GM18873 (cell line): ENCODE measurements around the gene SCN5A.

ENCODE experiments used
- ATAC-seq: cut with Tn5 transposase; IDR thresholded peaks from one replicate; pipeline ENCODE4 v1.9.1; 2021; ENCODE audit warnings: mild to moderate bottlenecking, moderate library complexity, moderate number of reproducible peaks; ENCODE audit not compliant: unreplicated experiment, low FRiP score

SCN5A gene

GRCh38 chr3:38648024-38648658 is 1.3 kb downstream of the SCN5A start:
- no peak for ATAC-seq

GRCh38 chr3:38647217-38647970 is 2.1 kb downstream of the SCN5A start:
- ATAC-seq, result no peak

GRCh38 chr3:38646630-38647029 is 2.9 kb downstream of the SCN5A start:
- no peak for ATAC-seq

GRCh38 chr3:38646062-38646461 is 3.4 kb downstream of the SCN5A start:
- ATAC-seq, result no peak

- no peak for ATAC-seq
Measured at GRCh38 chr3:38645601-38646000, 3.9 kb downstream of the SCN5A start.

- no peak for ATAC-seq
Measured at GRCh38 chr3:38645076-38645475, 4.4 kb downstream of the SCN5A start.

- no peak for ATAC-seq
Measured at GRCh38 chr3:38644662-38645053, 4.8 kb downstream of the SCN5A start.

GRCh38 chr3:38644016-38644661 is 5.3 kb downstream of the SCN5A start:
- no peak for ATAC-seq

GRCh38 chr3:38643592-38643991 is 5.9 kb downstream of the SCN5A start:
- ATAC-seq, result no peak

- ATAC-seq, result no peak
Measured at GRCh38 chr3:38643090-38643489, 6.4 kb downstream of the SCN5A start.

- ATAC-seq, result no peak
Measured at GRCh38 chr3:38641461-38642110, 7.9 kb downstream of the SCN5A start.

- ATAC-seq, result no peak
Measured at GRCh38 chr3:38640661-38641452, 8.6 kb downstream of the SCN5A start.

- ATAC-seq, result no peak
Measured at GRCh38 chr3:38638354-38638753, 11.1 kb downstream of the SCN5A start.

- ATAC-seq, result no peak
Measured at GRCh38 chr3:38637906-38638305, 11.6 kb downstream of the SCN5A start.

GRCh38 chr3:38636881-38637280 is 12.6 kb downstream of the SCN5A start:
- ATAC-seq, result no peak

- no peak for ATAC-seq
Measured at GRCh38 chr3:38636464-38636863, 13.0 kb downstream of the SCN5A start.

GRCh38 chr3:38634111-38634510 is 15.4 kb downstream of the SCN5A start:
- ATAC-seq, result no peak

GRCh38 chr3:38632989-38633388 is 16.5 kb downstream of the SCN5A start:
- ATAC-seq, result no peak

GRCh38 chr3:38630606-38631005 is 18.9 kb downstream of the SCN5A start:
- no peak for ATAC-seq

GRCh38 chr3:38630070-38630469 is 19.4 kb downstream of the SCN5A start:
- ATAC-seq, result no peak
